ENCODE results near the gene CLEC5A.

CLEC5A gene

DNA sequence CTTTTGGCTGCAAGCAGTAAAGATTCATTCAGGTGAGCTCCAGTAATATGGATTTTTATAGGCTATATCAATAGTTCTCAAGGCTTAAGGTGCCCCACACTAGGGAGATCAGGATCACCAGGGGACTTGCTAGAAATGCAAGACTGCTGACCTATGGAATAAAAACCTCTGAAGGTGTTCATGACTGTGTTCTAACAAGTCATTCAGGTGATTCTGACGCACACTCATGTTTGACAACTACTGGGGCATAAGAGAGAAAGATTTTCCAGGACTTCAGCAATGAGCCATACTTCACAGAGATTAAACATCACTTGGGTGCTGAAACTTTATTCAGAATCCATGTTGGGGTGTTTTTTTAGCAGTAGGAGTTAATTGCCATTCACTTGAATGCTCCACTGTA is 31.6 kb upstream of the CLEC5A start:
- Histone ChIP-seq H3K4me1 (ENCODE audit: control insufficient read depth, insufficient read depth, low read length) (no peaks in the 10 kb centered on the region), H3K4me3 (ENCODE audit: insufficient read depth, low read depth, low read length) (no peak overlapping the region), H3K9me3 (ENCODE audit: control insufficient read depth, low read length) (no peaks in the 10 kb centered on the region), H3K27ac (ENCODE audit: insufficient read depth, low read depth, low read length, poor library complexity, severe bottlenecking) (no peak overlapping the region), H3K36me3 (ENCODE audit: control insufficient read depth, insufficient read depth, low read length) (no peaks in the 10 kb centered on the region), H3K27me3 (ENCODE audit: control insufficient read depth, insufficient read depth, low read length, poor library complexity, severe bottlenecking) (no peaks in the 10 kb centered on the region)
- WGBS, 2 experiments, result 86 to 92% methylated on average over 1 of the region's 1 CpG

DNA sequence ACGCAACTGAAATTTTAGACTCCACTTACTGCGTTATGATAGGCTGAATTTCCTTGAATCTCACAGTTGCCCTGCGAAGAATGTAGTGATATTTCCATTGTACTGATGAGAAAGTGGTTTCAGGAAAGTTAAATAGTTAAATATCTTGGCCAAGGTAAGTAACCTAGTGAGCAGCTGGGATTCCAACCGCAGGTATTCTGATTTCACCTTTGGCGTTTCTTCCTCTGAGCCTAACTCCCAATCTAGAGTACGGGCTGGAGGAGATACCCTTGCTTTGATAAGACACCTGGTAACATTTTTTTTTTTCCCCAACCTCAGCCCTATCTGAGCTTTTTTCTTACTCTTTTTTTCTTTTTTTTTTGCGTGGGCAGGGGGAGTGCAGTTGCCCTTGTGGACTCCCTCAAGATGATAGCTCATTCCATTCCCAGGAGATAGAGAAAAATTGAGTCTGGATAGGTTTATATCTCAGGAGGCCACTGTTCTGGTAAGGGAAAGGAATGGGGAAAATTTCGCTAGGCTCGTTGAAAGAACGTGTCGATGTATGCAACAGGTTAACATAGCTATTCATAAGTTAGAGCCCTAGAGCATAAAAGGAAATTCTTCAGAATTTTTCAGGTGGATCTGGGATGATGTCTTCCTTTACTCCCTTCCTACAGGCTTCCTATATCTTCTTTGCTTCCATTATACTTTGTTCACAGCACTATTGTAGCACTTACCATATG is 29.9 kb upstream of the CLEC5A start:
- 59 to 61% methylated on average over 10 to 11 of the region's 11 CpGs for WGBS, 2 experiments
- H3K36me3 ChIP-seq (ENCODE audit: control insufficient read depth, insufficient read depth, low read length), result no peaks in the 10 kb centered on the region
- no peaks in the 10 kb centered on the region for H3K27me3 ChIP-seq (ENCODE audit: control insufficient read depth, insufficient read depth, low read length, poor library complexity, severe bottlenecking)
- H3K4me3 ChIP-seq (ENCODE audit: insufficient read depth, low read depth, low read length), result no peak overlapping the region
- H3K9me3 ChIP-seq (ENCODE audit: control insufficient read depth, low read length), result no peaks in the 10 kb centered on the region
- H3K27ac ChIP-seq (ENCODE audit: insufficient read depth, low read depth, low read length, poor library complexity, severe bottlenecking), result no peak overlapping the region
- no peaks in the 10 kb centered on the region for H3K4me1 ChIP-seq (ENCODE audit: control insufficient read depth, insufficient read depth, low read length)

GRCh38 chr7:141975806-141976523 is 29.2 kb upstream of the CLEC5A start:
- H3K4me1 ChIP-seq (ENCODE audit: control insufficient read depth, insufficient read depth, low read length), result no peaks in the 10 kb centered on the region
- WGBS, 2 experiments, result 32% methylated on average over 21 of the region's 21 CpGs
- no peak overlapping the region for H3K27ac ChIP-seq (ENCODE audit: insufficient read depth, low read depth, low read length, poor library complexity, severe bottlenecking)
- no peaks in the 10 kb centered on the region for H3K9me3 ChIP-seq (ENCODE audit: control insufficient read depth, low read length)
- H3K36me3 ChIP-seq (ENCODE audit: control insufficient read depth, insufficient read depth, low read length), result no peaks in the 10 kb centered on the region
- H3K4me3 ChIP-seq (ENCODE audit: insufficient read depth, low read depth, low read length), result no peak overlapping the region
- no peaks in the 10 kb centered on the region for H3K27me3 ChIP-seq (ENCODE audit: control insufficient read depth, insufficient read depth, low read length, poor library complexity, severe bottlenecking)

- H3K27ac ChIP-seq (ENCODE audit: insufficient read depth, low read depth, low read length, poor library complexity, severe bottlenecking), result no peak overlapping the region
- H3K4me1 ChIP-seq (ENCODE audit: control insufficient read depth, insufficient read depth, low read length), result no peaks in the 10 kb centered on the region
- 43 to 71% methylated on average over 1 to 2 of the region's 2 CpGs for WGBS, 2 experiments
- no peaks in the 10 kb centered on the region for H3K27me3 ChIP-seq (ENCODE audit: control insufficient read depth, insufficient read depth, low read length, poor library complexity, severe bottlenecking)
- H3K36me3 ChIP-seq (ENCODE audit: control insufficient read depth, insufficient read depth, low read length), result no peaks in the 10 kb centered on the region
- H3K9me3 ChIP-seq (ENCODE audit: control insufficient read depth, low read length), result no peaks in the 10 kb centered on the region
- H3K4me3 ChIP-seq (ENCODE audit: insufficient read depth, low read depth, low read length), result no peak overlapping the region
These were observed 28.1 kb upstream of the CLEC5A start for GRCh38 chr7:141974831-141975230.

- Histone ChIP-seq H3K4me3 (ENCODE audit: insufficient read depth, low read depth, low read length) (no peak within 1 kb of the TSS), H3K27ac (ENCODE audit: insufficient read depth, low read depth, low read length, poor library complexity, severe bottlenecking) (no peak within 1 kb of the TSS), H3K27me3 (ENCODE audit: control insufficient read depth, insufficient read depth, low read length, poor library complexity, severe bottlenecking) (no peaks in the 10 kb centered on the region), H3K4me1 (ENCODE audit: control insufficient read depth, insufficient read depth, low read length) (no peaks in the 10 kb centered on the region), H3K9me3 (ENCODE audit: control insufficient read depth, low read length) (no peaks in the 10 kb centered on the region), H3K36me3 (ENCODE audit: control insufficient read depth, insufficient read depth, low read length) (no peaks in the 10 kb centered on the region)
- 93 to 95% methylated on average over 7 of the region's 7 CpGs for WGBS, 2 experiments
These were observed 26.9 kb upstream of the CLEC5A start, which contains the start of gene TAS2R38 for GRCh38 chr7:141973673-141974072. Gene TAS2R38 (minus strand): TSS chr7:141973773. CDS start chr7:141973689, 84 bp downstream.

GRCh38 chr7:141960687-141961422 is 14.1 kb upstream of the CLEC5A start:
- Histone ChIP-seq H3K4me3 (ENCODE audit: insufficient read depth, low read depth, low read length) (no peak overlapping the region), H3K4me1 (ENCODE audit: control insufficient read depth, insufficient read depth, low read length) (no peaks in the 10 kb centered on the region), H3K27me3 (ENCODE audit: control insufficient read depth, insufficient read depth, low read length, poor library complexity, severe bottlenecking) (no peaks in the 10 kb centered on the region), H3K9me3 (ENCODE audit: control insufficient read depth, low read length) (no peaks in the 10 kb centered on the region), H3K36me3 (ENCODE audit: control insufficient read depth, insufficient read depth, low read length) (no peaks in the 10 kb centered on the region), H3K27ac (ENCODE audit: insufficient read depth, low read depth, low read length, poor library complexity, severe bottlenecking) (no peak overlapping the region)
- 90 to 97% methylated on average over 3 of the region's 3 CpGs for WGBS, 2 experiments

- 93 to 96% methylated on average over 2 to 3 of the region's 3 CpGs for WGBS, 2 experiments
- Histone ChIP-seq H3K4me1 (ENCODE audit: control insufficient read depth, insufficient read depth, low read length) (no peaks in the 10 kb centered on the region), H3K36me3 (ENCODE audit: control insufficient read depth, insufficient read depth, low read length) (no peaks in the 10 kb centered on the region), H3K9me3 (ENCODE audit: control insufficient read depth, low read length) (no peaks in the 10 kb centered on the region), H3K27me3 (ENCODE audit: control insufficient read depth, insufficient read depth, low read length, poor library complexity, severe bottlenecking) (no peaks in the 10 kb centered on the region), H3K27ac (ENCODE audit: insufficient read depth, low read depth, low read length, poor library complexity, severe bottlenecking) (no peak overlapping the region), H3K4me3 (ENCODE audit: insufficient read depth, low read depth, low read length) (no peak overlapping the region)
These were observed 9.3 kb upstream of the CLEC5A start for GRCh38 chr7:141956084-141956483.

DNA sequence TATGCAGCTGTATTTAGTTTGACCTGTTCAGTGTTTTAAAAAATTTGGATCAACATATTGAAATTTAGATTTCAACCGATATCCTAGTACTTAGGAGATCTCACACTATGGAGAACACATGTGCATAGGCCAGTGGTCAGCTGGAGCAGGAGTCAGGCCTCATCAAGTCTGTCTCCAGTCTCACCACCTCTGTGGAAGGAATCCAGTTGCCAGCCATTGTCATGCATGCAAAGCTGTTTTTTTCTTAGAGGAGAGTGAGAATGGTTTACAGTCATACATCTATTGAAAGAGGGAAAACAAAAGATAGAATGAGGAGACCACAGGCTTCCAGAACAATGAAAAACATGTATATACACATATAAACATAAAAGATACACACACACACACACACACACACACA is 7.6 kb upstream of the CLEC5A start:
- Histone ChIP-seq H3K27me3 (ENCODE audit: control insufficient read depth, insufficient read depth, low read length, poor library complexity, severe bottlenecking) (no peaks in the 10 kb centered on the region), H3K27ac (ENCODE audit: insufficient read depth, low read depth, low read length, poor library complexity, severe bottlenecking) (no peak overlapping the region), H3K9me3 (ENCODE audit: control insufficient read depth, low read length) (no peaks in the 10 kb centered on the region), H3K4me3 (ENCODE audit: insufficient read depth, low read depth, low read length) (no peak overlapping the region), H3K36me3 (ENCODE audit: control insufficient read depth, insufficient read depth, low read length) (no peaks in the 10 kb centered on the region), H3K4me1 (ENCODE audit: control insufficient read depth, insufficient read depth, low read length) (no peaks in the 10 kb centered on the region)
- 81 to 100% methylated on average over 1 of the region's 1 CpG for WGBS, 2 experiments

- no peaks in the 10 kb centered on the region for H3K27me3 ChIP-seq (ENCODE audit: control insufficient read depth, insufficient read depth, low read length, poor library complexity, severe bottlenecking)
- H3K36me3 ChIP-seq (ENCODE audit: control insufficient read depth, insufficient read depth, low read length), result no peaks in the 10 kb centered on the region
- H3K4me1 ChIP-seq (ENCODE audit: control insufficient read depth, insufficient read depth, low read length), result no peaks in the 10 kb centered on the region
- no peak overlapping the region for H3K27ac ChIP-seq (ENCODE audit: insufficient read depth, low read depth, low read length, poor library complexity, severe bottlenecking)
- no peaks in the 10 kb centered on the region for H3K9me3 ChIP-seq (ENCODE audit: control insufficient read depth, low read length)
- no peak overlapping the region for H3K4me3 ChIP-seq (ENCODE audit: insufficient read depth, low read depth, low read length)
- 90 to 98% methylated on average over 1 of the region's 1 CpG for WGBS, 2 experiments
These were observed 5.7 kb upstream of the CLEC5A start for GRCh38 chr7:141952461-141952860.

GRCh38 chr7:141950806-141951205 is 4.0 kb upstream of the CLEC5A start:
- Histone ChIP-seq H3K9me3 (ENCODE audit: control insufficient read depth, low read length) (no peaks in the 10 kb centered on the region), H3K4me1 (ENCODE audit: control insufficient read depth, insufficient read depth, low read length) (no peaks in the 10 kb centered on the region), H3K36me3 (ENCODE audit: control insufficient read depth, insufficient read depth, low read length) (no peaks in the 10 kb centered on the region), H3K27me3 (ENCODE audit: control insufficient read depth, insufficient read depth, low read length, poor library complexity, severe bottlenecking) (no peaks in the 10 kb centered on the region), H3K4me3 (ENCODE audit: insufficient read depth, low read depth, low read length) (no peak overlapping the region), H3K27ac (ENCODE audit: insufficient read depth, low read depth, low read length, poor library complexity, severe bottlenecking) (no peak overlapping the region)
- WGBS, 2 experiments, result 95 to 96% methylated on average over 1 of the region's 1 CpG
